T-cell (primary cell): Measurements from ENCODE around the gene COX6A1. TPM values are rescaled to one million over a fixed set of nuclear protein-coding genes. Genes with fewer than 3 reads are reported as not detected.
"Not testable (repeated sequence)": the region's sequence is repeated elsewhere in the genome, so short reads cannot be mapped to it uniquely, and the experiment has no call there.

Source experiments
- ATAC-seq, 4 experiments: fragments of 200-7000 bp in 3 of 4; fragments of 150-1000 bp in 1 of 4; cut with Tn5 transposase; replicated peaks in 1 of 4; 1 replicate in 3 of 4; 2 replicates in 1 of 4; pipeline ENCODE4 v1.10.0; 2021; ENCODE audit warnings: moderate library complexity in 3 of 4, mild to moderate bottlenecking in 2 of 4, moderate number of reproducible peaks in 1 of 4
- CTCF ChIA-PET, 2 donors: fragments of 300-600 bp; sonication (Branson Sonifier 250); formaldehyde crosslinking; loops; one replicate each; lab custom pipeline; 2022; ENCODE audit warnings: antibody characterized with exemption in 2 of 2; lab: Charles Lee
- POLR2A ChIA-PET, 2 donors: fragments of 300-600 bp; sonication (Branson Sonifier 250); formaldehyde crosslinking; loops; one replicate each; lab custom pipeline; 2022; ENCODE audit warnings: antibody characterized with exemption in 2 of 2; lab: Charles Lee
- DNase-seq, 35 experiments: peaks; one replicate each; pipeline versions ENCODE4 v3.0.0 to v3.0.0-alpha.2; 2013 to 2023
- H3K27ac ChIP-seq: one replicate; pipeline ENCODE4 v1.5.1; 2013; ENCODE audit warnings: low read length
- H3K27me3 ChIP-seq, 2 experiments: replicated peaks in 1 of 2; 1 replicate in 1 of 2; 2 replicates in 1 of 2; pipeline versions ENCODE4 v1.6.1 to v1.7.0; 2013; ENCODE audit warnings: low read length in 1 of 2, mixed read lengths in 1 of 2; ENCODE audit not compliant: control insufficient read depth in 2 of 2, insufficient read depth in 2 of 2; ENCODE audit errors: extremely low read depth in 1 of 2
- H3K36me3 ChIP-seq, 2 donors: 1 replicate in 1 of 2; 2 replicates in 1 of 2; pipeline versions ENCODE4 v1.6.1 to v1.7.0; 2013; ENCODE audit warnings: low read length in 1 of 2; ENCODE audit not compliant: control insufficient read depth in 2 of 2, insufficient read depth in 1 of 2; ENCODE audit errors: extremely low read depth in 1 of 2
- H3K4me1 ChIP-seq, 2 experiments: 1 replicate in 1 of 2; 2 replicates in 1 of 2; pipeline versions ENCODE4 v1.6.1 to v1.7.0; 2013; ENCODE audit warnings: low read length in 2 of 2, mixed read lengths in 1 of 2; ENCODE audit not compliant: insufficient read depth in 2 of 2, control insufficient read depth in 1 of 2; ENCODE audit errors: extremely low read depth in 1 of 2
- H3K4me3 ChIP-seq, 2 donors: 1 replicate in 1 of 2; 2 replicates in 1 of 2; pipeline versions ENCODE4 v1.5.1 to v1.7.0; 2013; ENCODE audit warnings: mild to moderate bottlenecking in 2 of 2, low read length in 1 of 2, moderate library complexity in 1 of 2; ENCODE audit not compliant: control insufficient read depth in 1 of 2; ENCODE audit errors: extremely low read depth in 1 of 2
- H3K9me3 ChIP-seq: 2 replicates; pipeline ENCODE4 v1.7.0; 2013
- H3K27ac Mint-ChIP-seq, 2 donors: one replicate each; pipeline ENCODE4 v1.8.0; 2020 to 2021; ENCODE audit warnings: mild to moderate bottlenecking in 2 of 2, mixed read lengths in 2 of 2
- H3K27me3 Mint-ChIP-seq, 2 donors: one replicate each; pipeline ENCODE4 v1.8.0; 2021 to 2022; ENCODE audit warnings: mixed read lengths in 2 of 2
- H3K36me3 Mint-ChIP-seq: one replicate; pipeline ENCODE4 v1.8.0; 2021; ENCODE audit warnings: mixed read lengths
- H3K4me1 Mint-ChIP-seq, 3 donors: one replicate each; pipeline ENCODE4 v1.8.0; 2020 to 2022; ENCODE audit warnings: mixed read lengths in 3 of 3, mild to moderate bottlenecking in 1 of 3
- H3K4me3 Mint-ChIP-seq, 3 donors: one replicate each; pipeline ENCODE4 v1.8.0; 2020 to 2022; ENCODE audit warnings: mild to moderate bottlenecking in 3 of 3, mixed read lengths in 3 of 3, moderate library complexity in 3 of 3
- H3K9me3 Mint-ChIP-seq, 3 donors: one replicate each; pipeline ENCODE4 v1.8.0; 2020 to 2022; ENCODE audit warnings: mixed read lengths in 3 of 3
- WGBS: methylation state at CpG from one replicate; pipeline ENCODE4 v1.1.5; 2013; ENCODE audit warnings: missing lambda C conversion rate; ENCODE audit not compliant: insufficient coverage; 5-methylcytosine and 5-hydroxymethylcytosine counted together
- total RNA-seq, 35 experiments: library from RNA in 6 of 35; stranded (reverse) in 6 of 35; fragments of 120-200 nt in 1 of 35; gene quantifications; one replicate each; pipeline versions ENCODE4 v1.2.1 to v1.2.4 and lab custom pipeline; 2013 to 2026

Gene COX6A1
- total RNA-seq, 5 donors from 2014 or later (not counting 1 experiment from before 2014, with no cell fraction given): 128 to 171 (median 163) TPM

DNA sequence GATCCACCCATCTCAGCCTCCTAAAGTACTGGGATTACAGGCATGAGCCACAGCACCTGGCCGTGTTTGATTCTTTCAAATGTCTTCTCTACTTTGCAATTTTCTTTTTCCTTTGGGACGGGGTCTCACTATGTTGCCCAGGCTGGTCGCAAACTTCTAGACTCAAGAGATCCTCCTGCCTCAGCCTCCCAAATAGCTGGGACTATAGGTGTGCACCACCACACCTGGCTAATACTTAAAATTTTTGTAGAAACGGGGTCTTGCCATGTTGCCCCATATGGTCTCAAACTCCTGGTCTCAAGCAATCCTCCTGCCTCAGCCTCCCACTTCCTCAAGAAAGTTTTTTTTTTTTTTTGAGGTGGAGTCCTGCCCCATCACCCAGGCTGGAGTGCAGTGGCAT lies 10.1 kb downstream of the COX6A1 start:
- CTCF ChIA-PET: interaction anchor here (0.6 to 1.2 kb wide), 5 partner anchors 9 to 904 kb away, joined by 3 to 4 read pairs (median 4); partner anchors contain the start of gene ANAPC5 (in 1 of the 2)
- peak overlapping the region in 1 of 2 donors; percentile 34 for H3K27ac Mint-ChIP-seq
- WGBS: 100% methylated on average over 4 of the region's 4 CpGs

DNA sequence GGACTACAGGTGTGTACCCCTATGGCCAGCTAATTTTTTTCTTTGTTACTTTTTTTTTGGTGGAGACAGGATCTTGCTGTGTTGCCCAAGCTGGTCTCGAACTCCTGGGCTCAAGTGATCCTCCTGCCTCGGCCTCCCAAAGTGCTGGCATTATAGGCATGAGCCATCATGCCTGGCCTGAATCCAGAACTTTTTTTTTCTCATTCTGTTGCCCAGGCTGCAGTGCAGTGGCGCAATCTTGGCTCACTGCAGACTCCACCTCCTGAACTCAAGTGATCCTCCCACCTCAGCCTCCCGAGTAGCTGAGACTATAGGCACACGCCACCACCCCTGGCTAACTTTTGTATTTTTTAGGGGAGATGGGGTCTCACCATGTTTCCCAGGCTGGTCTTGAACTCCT lies 14.6 kb downstream of the COX6A1 start:
- not testable (repeated sequence) for DNase-seq, H3K27ac Mint-ChIP-seq, H3K27ac ChIP-seq

More for the DNA sequence above, 10.1 kb downstream of the COX6A1 start:
- Histone ChIP-seq H3K9me3 (no peaks in the 10 kb centered on the region), H3K4me1 (peaks cover 13 to 31% of the 10 kb centered on the region in 2 experiments), H3K27me3 (no peaks in the 10 kb centered on the region), H3K4me3 (no peak overlapping the region), H3K27ac (no peak overlapping the region), H3K36me3 (peaks cover 0 to 25% of the 10 kb centered on the region in 2 donors)
- ATAC-seq: no peak
- DNase-seq: no peak
- POLR2A ChIA-PET: no interaction called here
- H3K4me1 Mint-ChIP-seq: peaks cover 34 to 44% (median 38%) of the 10 kb centered on the region in 3 donors
- peaks cover 16% of the 10 kb centered on the region for H3K36me3 Mint-ChIP-seq
- no peaks in the 10 kb centered on the region for H3K27me3 Mint-ChIP-seq
- peak overlapping the region; percentile 97 to 98 (median 98) for H3K4me3 Mint-ChIP-seq
- H3K9me3 Mint-ChIP-seq: no peaks in the 10 kb centered on the region

DNA sequence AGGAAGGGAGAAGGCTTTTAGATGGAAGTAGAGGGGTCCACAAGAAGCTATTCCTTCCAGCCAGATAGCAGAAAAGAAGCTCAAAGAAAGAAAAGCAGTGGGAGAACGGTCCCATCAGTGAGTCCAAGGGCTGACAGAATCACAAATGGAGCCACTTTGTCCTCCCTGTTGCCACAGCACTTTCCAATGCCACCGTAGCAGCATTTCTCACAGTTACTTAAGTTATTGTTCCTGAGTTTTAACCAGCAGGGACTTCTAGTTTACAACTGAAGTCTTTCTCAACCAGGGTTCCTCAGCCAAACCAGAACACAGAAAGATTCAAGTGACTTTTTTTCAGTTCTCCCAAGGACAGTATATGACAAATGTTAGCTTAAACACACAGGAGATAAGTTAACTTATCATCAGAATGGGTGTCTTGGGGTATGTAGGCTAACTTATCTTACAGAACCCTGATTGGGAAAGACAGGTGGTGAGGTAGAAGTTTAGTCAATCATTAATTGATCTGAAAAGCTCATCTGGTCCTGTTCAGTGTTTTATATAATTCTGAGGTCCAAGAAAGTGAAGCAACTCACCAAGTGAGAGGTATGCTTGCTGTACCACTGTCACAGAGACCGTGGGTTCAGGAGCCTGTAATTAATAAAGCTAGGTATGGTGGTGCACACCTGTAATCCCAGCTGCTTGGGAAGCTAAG lies 15.3 kb downstream of the COX6A1 start:
- ChIA-PET POLR2A (interaction anchor here (0.6 to 0.7 kb wide), 3 partner anchors 44 to 190 kb away, joined by 3 read pairs; no protein-coding TSS in a partner anchor), CTCF (interaction anchor here (0.5 to 1.8 kb wide), 5 partner anchors 8 to 140 kb away, joined by 3 to 7 read pairs (median 5); partner anchors contain the start of gene DYNLL1 (in 1 of the 2))
- no peaks in the 10 kb centered on the region for H3K9me3 ChIP-seq
- no peak overlapping the region for H3K4me3 ChIP-seq
- H3K4me1 Mint-ChIP-seq: peaks cover 5 to 15% (median 14%) of the 10 kb centered on the region in 3 donors
- DNase-seq: no peak
- no peaks in the 10 kb centered on the region for H3K27me3 ChIP-seq
- H3K27ac ChIP-seq: no peak overlapping the region
- H3K4me1 ChIP-seq: peaks cover 2 to 5% of the 10 kb centered on the region in 2 experiments
- WGBS: 95% methylated on average over 3 of the region's 3 CpGs
- no peak overlapping the region for H3K4me3 Mint-ChIP-seq
- H3K27ac Mint-ChIP-seq: peak overlapping the region in 1 of 2 donors; percentile 75
- H3K9me3 Mint-ChIP-seq: no peaks in the 10 kb centered on the region
- ATAC-seq: no peak
- H3K36me3 Mint-ChIP-seq: peaks cover 12% of the 10 kb centered on the region
- H3K36me3 ChIP-seq: peaks cover 0 to 43% of the 10 kb centered on the region in 2 donors
- H3K27me3 Mint-ChIP-seq: no peaks in the 10 kb centered on the region

More for the DNA sequence above, 14.6 kb downstream of the COX6A1 start:
- Mint-ChIP-seq H3K4me1 (peaks cover 12 to 22% (median 21%) of the 10 kb centered on the region in 3 donors), H3K36me3 (peaks cover 12% of the 10 kb centered on the region)
- Histone ChIP-seq H3K4me1 (peaks cover 4 to 11% of the 10 kb centered on the region in 2 experiments), H3K36me3 (peaks cover 0 to 39% of the 10 kb centered on the region in 2 donors)
- ChIA-PET POLR2A (interaction anchor here in 1 of 2 donors (0.5 to 0.7 kb wide), 3 partner anchors 65 to 191 kb away, joined by 3 to 5 read pairs (median 3); no protein-coding TSS in a partner anchor), CTCF (interaction anchor here (1.2 to 1.8 kb wide), 3 partner anchors 11 to 14 kb away, joined by 3 to 7 read pairs (median 3); no protein-coding TSS in a partner anchor)
- H3K27me3 Mint-ChIP-seq, H3K4me3 ChIP-seq, H3K9me3 Mint-ChIP-seq, H3K4me3 Mint-ChIP-seq, H3K9me3 ChIP-seq, H3K27me3 ChIP-seq, ATAC-seq: not testable (repeated sequence)
- WGBS: 92% methylated on average over 2 of the region's 5 CpGs

DNA sequence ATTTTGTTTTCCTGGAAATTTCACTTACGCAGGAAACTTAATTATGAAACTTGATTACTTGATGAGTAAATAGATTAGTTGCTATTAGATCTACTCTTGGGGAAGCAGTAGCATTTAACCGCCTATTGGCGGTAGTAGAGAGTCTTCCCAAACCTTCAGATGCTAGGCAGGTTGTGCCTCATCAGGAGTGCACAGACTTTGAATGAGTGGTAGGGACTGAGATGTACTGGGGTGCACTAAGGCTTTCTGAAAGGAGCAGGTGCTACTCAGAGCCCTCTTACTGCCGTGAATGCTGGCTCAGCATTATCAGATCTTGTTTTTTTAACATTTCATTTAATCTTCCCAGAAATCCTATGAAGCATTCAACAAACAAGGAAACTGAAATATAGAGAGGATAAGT lies 16.1 kb downstream of the COX6A1 start:
- DNase-seq: peak in 4 of 35 experiments; percentile 10 to 58 (median 21)
- no CpG with 5 or more reads among the region's 4 CpGs for WGBS
- peak overlapping the region in 1 of 2 donors; percentile 75 for H3K27ac Mint-ChIP-seq
- peak; percentile 81 to 88 (median 82) for ATAC-seq
- CTCF ChIA-PET: interaction anchor here (0.9 to 1.6 kb wide), 4 partner anchors 9 to 43 kb away, joined by 3 to 5 read pairs (median 4); partner anchors contain the start of gene DYNLL1 (in 1 of the 2)
- no peaks in the 10 kb centered on the region for H3K27me3 ChIP-seq
- H3K4me3 Mint-ChIP-seq: no peak overlapping the region
- POLR2A ChIA-PET: no interaction called here
- no peak overlapping the region for H3K27ac ChIP-seq
- H3K27me3 Mint-ChIP-seq: no peaks in the 10 kb centered on the region
- H3K4me1 ChIP-seq: peaks cover 2 to 3% of the 10 kb centered on the region in 2 experiments
- peaks cover 16% of the 10 kb centered on the region for H3K36me3 Mint-ChIP-seq
- peaks cover 4 to 14% (median 10%) of the 10 kb centered on the region in 3 donors for H3K4me1 Mint-ChIP-seq
- no peaks in the 10 kb centered on the region for H3K9me3 ChIP-seq
- H3K9me3 Mint-ChIP-seq: no peaks in the 10 kb centered on the region
- no peak overlapping the region for H3K4me3 ChIP-seq
- H3K36me3 ChIP-seq: peaks cover 0 to 50% of the 10 kb centered on the region in 2 donors

DNA sequence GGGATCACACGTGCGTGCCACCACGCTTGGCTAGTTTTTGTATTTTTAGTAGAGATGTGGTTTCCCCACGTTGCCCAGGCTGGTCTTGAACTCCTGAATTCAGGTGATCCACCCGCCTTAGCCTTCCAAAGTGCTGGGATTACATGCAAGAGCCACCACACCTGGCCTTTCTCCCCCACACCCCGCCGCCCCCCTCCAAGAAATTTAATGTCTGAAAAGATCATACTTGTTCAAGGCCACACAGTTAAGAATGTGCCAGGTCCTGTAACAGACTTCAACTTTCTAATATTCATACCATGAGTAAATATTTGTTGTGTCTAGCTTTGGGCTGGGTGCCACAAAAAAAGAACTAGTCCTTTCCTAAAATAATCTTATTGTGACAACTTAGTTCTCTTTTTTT lies 17.4 kb downstream of the COX6A1 start:
- DNase-seq (no peak), ATAC-seq (no peak)
- H3K4me3 Mint-ChIP-seq: no peak overlapping the region
- 100% methylated on average over 1 of the region's 7 CpGs for WGBS
- no peaks in the 10 kb centered on the region for H3K9me3 ChIP-seq
- H3K4me1 Mint-ChIP-seq: peaks cover 0 to 9% (median 1%) of the 10 kb centered on the region in 3 donors
- H3K9me3 Mint-ChIP-seq: no peaks in the 10 kb centered on the region
- peaks cover 0 to 2% of the 10 kb centered on the region in 2 experiments for H3K4me1 ChIP-seq
- H3K27ac Mint-ChIP-seq: no peak overlapping the region
- POLR2A ChIA-PET: no interaction called here
- CTCF ChIA-PET: interaction anchor here in 1 of 2 donors (1.5 kb wide), 1 partner anchor 12 kb away, joined by 7 read pairs; no protein-coding TSS in a partner anchor
- H3K4me3 ChIP-seq: no peak overlapping the region
- no peaks in the 10 kb centered on the region for H3K27me3 Mint-ChIP-seq
- H3K27me3 ChIP-seq: no peaks in the 10 kb centered on the region
- peaks cover 0 to 57% of the 10 kb centered on the region in 2 donors for H3K36me3 ChIP-seq
- no peak overlapping the region for H3K27ac ChIP-seq
- H3K36me3 Mint-ChIP-seq: peaks cover 26% of the 10 kb centered on the region

DNA sequence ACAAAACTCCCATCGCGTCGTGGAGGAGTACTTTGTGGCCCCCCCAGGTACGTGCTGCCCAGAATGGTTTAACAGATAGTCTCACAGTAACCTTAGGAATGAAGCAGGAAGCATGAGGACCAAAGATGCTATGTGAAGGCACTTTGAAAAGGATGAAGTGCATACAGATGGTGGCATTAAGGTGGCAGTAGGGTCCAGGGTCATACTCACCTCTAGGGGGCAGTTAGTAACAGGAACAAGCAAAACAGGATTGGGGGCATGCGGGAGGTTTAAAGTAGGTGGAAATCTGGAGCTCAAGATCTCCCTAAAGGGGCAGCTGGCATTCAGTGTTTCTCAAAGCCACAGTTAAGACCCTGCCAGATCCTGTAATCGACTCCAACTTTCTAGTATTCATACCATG lies 19.2 kb downstream of the COX6A1 start:
- ATAC-seq: no peak
- H3K4me1 ChIP-seq: peaks cover 0 to 2% of the 10 kb centered on the region in 2 experiments
- Mint-ChIP-seq H3K27me3 (no peaks in the 10 kb centered on the region), H3K4me1 (peaks cover 0 to 7% (median 1%) of the 10 kb centered on the region in 3 donors), H3K27ac (no peak overlapping the region), H3K36me3 (peaks cover 34% of the 10 kb centered on the region), H3K9me3 (no peaks in the 10 kb centered on the region), H3K4me3 (no peak overlapping the region)
- 100% methylated on average over 1 of the region's 6 CpGs for WGBS
- ChIA-PET POLR2A (no interaction called here), CTCF (no interaction called here)
- no peak overlapping the region for H3K27ac ChIP-seq
- DNase-seq: peak in 1 of 35 experiments; percentile 29
- no peaks in the 10 kb centered on the region for H3K27me3 ChIP-seq
- H3K36me3 ChIP-seq: peaks cover 6 to 71% of the 10 kb centered on the region in 2 donors
- H3K9me3 ChIP-seq: no peaks in the 10 kb centered on the region
- H3K4me3 ChIP-seq: no peak overlapping the region
